Measurements from ENCODE around the gene MOB4. TPM values are rescaled to one million over a fixed set of nuclear protein-coding genes. Genes with fewer than 3 reads are reported as not detected.

The MOB4 gene
- total and polyA plus RNA-seq, 2 experiments from 2014 or later, result 68.2 to 87.0 TPM

DNA sequence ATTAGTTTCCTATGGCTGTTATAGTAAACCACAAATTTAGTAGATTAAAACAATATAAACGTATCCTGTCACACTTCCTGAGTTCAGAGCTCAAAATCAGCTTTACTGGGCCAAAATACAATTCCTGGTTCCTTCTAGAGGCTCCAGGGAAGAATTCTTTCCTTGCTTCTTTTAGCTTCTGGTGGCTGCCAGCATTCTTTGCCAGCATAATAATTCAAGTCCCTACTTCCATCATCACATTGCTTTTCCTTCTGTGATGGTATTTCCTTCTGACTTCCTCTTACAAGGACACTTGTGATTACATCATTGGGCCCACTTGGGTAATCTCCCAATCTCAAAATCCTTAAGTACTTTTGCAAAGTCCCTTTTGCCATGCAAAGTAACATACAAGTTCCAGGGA lies 40.6 kb downstream of the MOB4 start (continued):
- no peak for TF ChIP-seq REST (IDR thresholded peaks at IDR 0.05; ENCODE audit: unreplicated experiment)
- TF ChIP-seq CREB1 (CRISPR knock-in tag; IDR thresholded peaks at IDR 0.05; ENCODE audit: low read depth), result no peak
- TF ChIP-seq JUNB (IDR thresholded peaks at IDR 0.05; ENCODE audit: unreplicated experiment), result no peak
- TF ChIP-seq EZH2phosphoT487 (IDR thresholded peaks at IDR 0.05; ENCODE audit: unreplicated experiment), result no peak

GRCh38 chr2:197558393-197558792 lies 42.5 kb downstream of the MOB4 start:
- no peak overlapping the region for H3K4me3 Mint-ChIP-seq
- no peak for ATAC-seq
- no peaks in the 10 kb centered on the region for H3K79me2 ChIP-seq (replicated peaks; ENCODE audit: insufficient read depth)
- peaks cover 6% of the 10 kb centered on the region; the same call in 2 of the 3 replicates for H3K4me1 Mint-ChIP-seq
- no peak overlapping the region for H3K4me2 ChIP-seq
- peaks cover 7% of the 10 kb centered on the region; the same call in 1 of the 2 replicates for H3K36me3 ChIP-seq (ENCODE audit: insufficient read depth)
- H3K9me2 ChIP-seq (ENCODE audit: insufficient read depth), result no peaks in the 10 kb centered on the region
- no peak overlapping the region for H3K27ac Mint-ChIP-seq
- H3K4me1 ChIP-seq (ENCODE audit: insufficient read depth), result no peaks in the 10 kb centered on the region
- H4K20me1 ChIP-seq (replicated peaks; ENCODE audit: insufficient read depth), result no peaks in the 10 kb centered on the region
- no peak overlapping the region for H2AFZ ChIP-seq
- no peak for DNase-seq (ENCODE audit: low spot score)
- H3K27ac ChIP-seq (ENCODE audit: low read depth), result no peak overlapping the region
- H3K27me3 ChIP-seq (ENCODE audit: insufficient read depth), result no peaks in the 10 kb centered on the region
- peaks cover 39% of the 10 kb centered on the region for H3K36me3 Mint-ChIP-seq (ENCODE audit: low read depth)
- H3K27me3 Mint-ChIP-seq (ENCODE audit: insufficient read depth, low read depth, poor library complexity), result peaks cover 1% of the 10 kb centered on the region
- peaks cover 6% of the 10 kb centered on the region; the same call in 2 of the 3 replicates for H3K9me3 Mint-ChIP-seq
- no peaks in the 10 kb centered on the region for H3F3A ChIP-seq (replicated peaks; ENCODE audit: low read depth)
- no peak overlapping the region for H3K4me3 ChIP-seq
- no peak for TF ChIP-seq EZH2phosphoT487 (IDR thresholded peaks at IDR 0.05; ENCODE audit: unreplicated experiment)
- no peak for TF ChIP-seq ZNF331 (CRISPR knock-in tag; IDR thresholded peaks at IDR 0.05; ENCODE audit: low read depth)
- no peak for TF ChIP-seq ZNF114 (CRISPR knock-in tag; IDR thresholded peaks at IDR 0.05)
- TF ChIP-seq, protein P1, sequence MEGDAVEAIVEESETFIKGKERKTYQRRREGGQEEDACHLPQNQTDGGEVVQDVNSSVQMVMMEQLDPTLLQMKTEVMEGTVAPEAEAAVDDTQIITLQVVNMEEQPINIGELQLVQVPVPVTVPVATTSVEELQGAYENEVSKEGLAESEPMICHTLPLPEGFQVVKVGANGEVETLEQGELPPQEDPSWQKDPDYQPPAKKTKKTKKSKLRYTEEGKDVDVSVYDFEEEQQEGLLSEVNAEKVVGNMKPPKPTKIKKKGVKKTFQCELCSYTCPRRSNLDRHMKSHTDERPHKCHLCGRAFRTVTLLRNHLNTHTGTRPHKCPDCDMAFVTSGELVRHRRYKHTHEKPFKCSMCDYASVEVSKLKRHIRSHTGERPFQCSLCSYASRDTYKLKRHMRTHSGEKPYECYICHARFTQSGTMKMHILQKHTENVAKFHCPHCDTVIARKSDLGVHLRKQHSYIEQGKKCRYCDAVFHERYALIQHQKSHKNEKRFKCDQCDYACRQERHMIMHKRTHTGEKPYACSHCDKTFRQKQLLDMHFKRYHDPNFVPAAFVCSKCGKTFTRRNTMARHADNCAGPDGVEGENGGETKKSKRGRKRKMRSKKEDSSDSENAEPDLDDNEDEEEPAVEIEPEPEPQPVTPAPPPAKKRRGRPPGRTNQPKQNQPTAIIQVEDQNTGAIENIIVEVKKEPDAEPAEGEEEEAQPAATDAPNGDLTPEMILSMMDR (conservative IDR thresholded peaks at IDR 0.05; ENCODE audit: low read depth in 2 of 2), result no peak
- no peak for TF ChIP-seq POLR2AphosphoS5 (IDR thresholded peaks at IDR 0.05; ENCODE audit: low read depth)
- no peak for TF ChIP-seq REST (IDR thresholded peaks at IDR 0.05; ENCODE audit: unreplicated experiment)
- no peak for TF ChIP-seq NANOG (IDR thresholded peaks at IDR 0.05; ENCODE audit: borderline replicate concordance)
- no peak for TF ChIP-seq CREB1 (CRISPR knock-in tag; IDR thresholded peaks at IDR 0.05; ENCODE audit: low read depth)
- TF ChIP-seq, protein P2, sequence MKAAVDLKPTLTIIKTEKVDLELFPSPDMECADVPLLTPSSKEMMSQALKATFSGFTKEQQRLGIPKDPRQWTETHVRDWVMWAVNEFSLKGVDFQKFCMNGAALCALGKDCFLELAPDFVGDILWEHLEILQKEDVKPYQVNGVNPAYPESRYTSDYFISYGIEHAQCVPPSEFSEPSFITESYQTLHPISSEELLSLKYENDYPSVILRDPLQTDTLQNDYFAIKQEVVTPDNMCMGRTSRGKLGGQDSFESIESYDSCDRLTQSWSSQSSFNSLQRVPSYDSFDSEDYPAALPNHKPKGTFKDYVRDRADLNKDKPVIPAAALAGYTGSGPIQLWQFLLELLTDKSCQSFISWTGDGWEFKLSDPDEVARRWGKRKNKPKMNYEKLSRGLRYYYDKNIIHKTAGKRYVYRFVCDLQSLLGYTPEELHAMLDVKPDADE (IDR thresholded peaks at IDR 0.05), result no peak
- no peak for TF ChIP-seq EZH2 (IDR thresholded peaks at IDR 0.05; ENCODE audit: low read depth, unreplicated experiment)

Measured in GM23338 (cell line).